ENCODE data around the gene CACNA1A.

DNA sequence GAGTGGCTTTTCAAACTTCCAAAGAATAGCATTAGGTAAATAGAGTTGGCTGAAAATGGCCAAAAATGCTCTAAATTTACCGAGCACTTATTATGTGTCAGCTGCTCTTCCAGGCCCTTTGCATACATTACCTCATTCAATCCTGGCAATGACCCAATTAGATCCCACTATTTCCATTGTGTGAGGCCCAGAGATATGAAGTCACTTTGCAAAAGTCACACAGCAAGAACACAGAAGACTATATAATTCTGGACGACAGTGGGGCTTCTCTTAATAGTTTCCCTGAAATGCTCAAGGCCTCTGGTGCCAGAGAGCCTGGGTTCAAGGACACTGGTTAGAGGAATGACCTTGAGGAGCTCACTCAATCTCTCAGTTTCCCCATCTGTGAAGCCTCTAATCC lies 209.3 kb downstream of the CACNA1A start:
- TF ChIP-seq, protein P1, sequence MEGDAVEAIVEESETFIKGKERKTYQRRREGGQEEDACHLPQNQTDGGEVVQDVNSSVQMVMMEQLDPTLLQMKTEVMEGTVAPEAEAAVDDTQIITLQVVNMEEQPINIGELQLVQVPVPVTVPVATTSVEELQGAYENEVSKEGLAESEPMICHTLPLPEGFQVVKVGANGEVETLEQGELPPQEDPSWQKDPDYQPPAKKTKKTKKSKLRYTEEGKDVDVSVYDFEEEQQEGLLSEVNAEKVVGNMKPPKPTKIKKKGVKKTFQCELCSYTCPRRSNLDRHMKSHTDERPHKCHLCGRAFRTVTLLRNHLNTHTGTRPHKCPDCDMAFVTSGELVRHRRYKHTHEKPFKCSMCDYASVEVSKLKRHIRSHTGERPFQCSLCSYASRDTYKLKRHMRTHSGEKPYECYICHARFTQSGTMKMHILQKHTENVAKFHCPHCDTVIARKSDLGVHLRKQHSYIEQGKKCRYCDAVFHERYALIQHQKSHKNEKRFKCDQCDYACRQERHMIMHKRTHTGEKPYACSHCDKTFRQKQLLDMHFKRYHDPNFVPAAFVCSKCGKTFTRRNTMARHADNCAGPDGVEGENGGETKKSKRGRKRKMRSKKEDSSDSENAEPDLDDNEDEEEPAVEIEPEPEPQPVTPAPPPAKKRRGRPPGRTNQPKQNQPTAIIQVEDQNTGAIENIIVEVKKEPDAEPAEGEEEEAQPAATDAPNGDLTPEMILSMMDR (IDR thresholded peaks at IDR 0.05), result no peak
- TF ChIP-seq POLR2AphosphoS5 (IDR thresholded peaks at IDR 0.05), result no peak
- no peak for TF ChIP-seq EP300 (IDR thresholded peaks at IDR 0.05)

Data from esophagus muscularis mucosa (tissue), 4 donors.